Measurements from ENCODE around the gene ALX4. TPM values are rescaled to one million over a fixed set of nuclear protein-coding genes. Genes with fewer than 3 reads are reported as not detected.

The ALX4 gene
- total and polyA plus RNA-seq, 2 of the 8 experiments (the other 6 are each of a cell fraction or from before 2014, with no cell fraction given): not detected

DNA sequence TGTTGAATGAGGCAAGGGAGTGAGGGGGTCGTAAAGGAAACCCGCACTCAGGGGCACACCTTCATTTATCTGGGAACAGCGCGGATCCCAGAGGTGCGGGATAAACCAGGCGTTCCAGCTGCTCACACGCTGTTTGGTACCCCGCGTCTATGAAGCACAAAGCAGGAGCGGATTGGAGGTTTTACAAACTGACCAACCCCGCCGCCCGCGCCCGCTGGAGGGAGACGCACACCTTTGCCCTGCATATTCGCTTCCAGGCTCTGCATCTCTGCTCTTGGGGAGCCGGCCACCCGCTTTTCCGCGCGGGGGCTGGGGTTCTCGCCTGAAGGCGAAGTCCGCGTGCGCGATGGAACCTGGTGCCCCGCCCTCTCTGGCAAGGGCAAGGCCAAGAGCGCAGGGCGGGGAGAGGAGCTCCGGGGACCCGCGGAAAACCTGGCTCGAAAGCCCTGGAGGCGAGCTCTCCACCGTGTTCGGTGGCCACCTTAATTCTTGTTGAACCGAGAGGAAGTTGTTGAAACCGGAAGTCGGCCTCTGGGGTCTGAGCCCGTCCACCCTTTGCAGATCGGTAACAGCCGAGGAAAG lies 6.8 kb upstream of the ALX4 start:
- Histone ChIP-seq H3K18ac (ENCODE audit: extremely low read depth, low read length) (0 out of 2 replicates have a peak overlapping the region, but pooled peaks have one; percentile 41), H2BK5ac (ENCODE audit: low read depth, low read length) (no peak overlapping the region), H3K9me3 (ENCODE audit: insufficient read depth in 2 of 2, low read depth in 1 of 2, low read length in 1 of 2) (no peaks in the 10 kb centered on the region), H3K4me2 (ENCODE audit: insufficient read depth in 1 of 2, low read depth in 2 of 2, low read length in 2 of 2) (peak overlapping the region; percentile 60 to 85), H3K14ac (ENCODE audit: insufficient read length) (no peak overlapping the region), H3K9ac (replicated peaks in 1 of 4; ENCODE audit: extremely low read depth in 1 of 4, low read depth in 3 of 4, low read length in 3 of 4) (no peak overlapping the region), H4K20me1 (replicated peaks in 1 of 2; ENCODE audit: control insufficient read depth in 1 of 2, insufficient read depth in 2 of 2, low read length in 2 of 2) (peaks cover 30 to 40% of the 10 kb centered on the region in 2 experiments), H2BK20ac (ENCODE audit: low read length) (peak overlapping the region; percentile 61; the same call in 1 of the 2 replicates), H2BK12ac (ENCODE audit: low read depth, low read length) (0 out of 2 replicates have a peak overlapping the region, but pooled peaks have one; percentile 82), H4K8ac (ENCODE audit: extremely low read depth, insufficient read depth, low read length) (peak overlapping the region; percentile 53), H3K4ac (replicated peaks; ENCODE audit: insufficient read length, low read depth, low read length) (no peak overlapping the region), H3K23ac (ENCODE audit: insufficient read length) (no peak overlapping the region), H3K23me2 (ENCODE audit: low read depth, low read length) (peaks cover 5% of the 10 kb centered on the region; the same call in 1 of the 2 replicates), H3K4me1 (replicated peaks in 1 of 4; ENCODE audit: control insufficient read depth in 3 of 4, insufficient read depth in 4 of 4, low read length in 3 of 4) (peaks cover 0 to 30% (median 19%) of the 10 kb centered on the region in 4 experiments; a peak in 6 of 7 replicates), H3K79me2 (ENCODE audit: control insufficient read depth in 1 of 2, insufficient read depth in 2 of 2, low read length in 2 of 2) (no peaks in the 10 kb centered on the region), H2AFZ (ENCODE audit: low read length) (0 out of 2 replicates have a peak overlapping the region, but pooled peaks have one; percentile 49), H4K5ac (ENCODE audit: insufficient read length, low read depth, low read length) (no peak overlapping the region), H3K79me1 (ENCODE audit: low read depth, low read length) (no peaks in the 10 kb centered on the region), H3K56ac (replicated peaks; ENCODE audit: insufficient read length, low read depth, low read length) (no peak overlapping the region), H3K27ac (ENCODE audit: low read depth, low read length) (no peak overlapping the region), H3K4me3 (ENCODE audit: extremely low read depth in 1 of 4, insufficient read depth in 2 of 4, low read depth in 3 of 4, low read length in 4 of 4) (peak overlapping the region; percentile 13 to 58 (median 20); a peak in 7 of 8 replicates), H4K91ac (replicated peaks; ENCODE audit: insufficient read length, low read length) (no peak overlapping the region), H3K27me3 (replicated peaks in 1 of 4; ENCODE audit: control insufficient read depth in 3 of 4, extremely low read depth in 1 of 4, insufficient read depth in 3 of 4, low read length in 3 of 4) (peaks cover 99 to 100% (median 100%) of the 10 kb centered on the region in 4 experiments), H2AK5ac (ENCODE audit: low read depth, low read length) (no peak overlapping the region), H2BK15ac (ENCODE audit: low read length) (no peak overlapping the region), H3K36me3 (ENCODE audit: control insufficient read depth in 2 of 4, insufficient read depth in 4 of 4, low read length in 3 of 4) (no peaks in the 10 kb centered on the region; a peak in 1 of 8 replicates), H2BK120ac (replicated peaks; ENCODE audit: low read depth, low read length) (no peak overlapping the region)
- peak in 1 of 2 experiments; percentile 81 for DNase-seq (ENCODE audit: low read depth in 1 of 2, low spot score in 2 of 2)
- FAIRE-seq: no peak
- POLR2A ChIA-PET (ENCODE audit: partially characterized antibody): interaction anchor here (0.6 to 5.6 kb wide), 3 partner anchors 11 to 20 kb away, joined by 5 to 47 read pairs (median 11); no protein-coding TSS in a partner anchor
- CTCF ChIA-PET (ENCODE audit: partially characterized antibody): interaction anchor here (0.6 to 8.6 kb wide), 10 partner anchors 9 to 169 kb away, joined by 3 to 41 read pairs (median 4); no protein-coding TSS in a partner anchor
- 3% methylated on average over 44 of the region's 44 CpGs; no CpG with 5 or more reads in 1 of the 2 experiments for WGBS, 2 experiments (ENCODE audit: extremely low coverage in 1 of 2, insufficient coverage in 1 of 2, insufficient read length in 1 of 2, insufficient replicate concordance in 2 of 2, low coverage in 1 of 2, low lambda C conversion rate in 2 of 2, missing lambda C conversion rate in 1 of 2)
- TF ChIP-seq SP1 (IDR thresholded peaks at IDR 0.05; ENCODE audit: low read depth, low read length) (peak; percentile 77; the same call in 1 of the 2 replicates), CTBP2 (IDR thresholded peaks at IDR 0.05; ENCODE audit: borderline replicate concordance, insufficient read depth, insufficient read length, low read length) (no peak), RBBP5 (IDR thresholded peaks at IDR 0.05; ENCODE audit: borderline replicate concordance, low read depth, low read length) (0 out of 2 replicates have a peak, but pooled peaks have one; percentile 17), SUZ12 (IDR thresholded peaks at IDR 0.05; ENCODE audit: low read length) (peak; percentile 77), MAFK (IDR thresholded peaks at IDR 0.05; ENCODE audit: low read depth, low read length) (no peak), CBX8 (IDR thresholded peaks at IDR 0.05; ENCODE audit: borderline replicate concordance, low read depth, low read length) (no peak; the same call in 1 of the 2 replicates), RAD21 (IDR thresholded peaks at IDR 0.05 in 1 of 2, conservative IDR thresholded peaks at IDR 0.05 in 1 of 2; ENCODE audit: low read depth in 2 of 2, low read length in 2 of 2) (peak; percentile 16; a peak in 2 of 4 replicates), RNF2 (IDR thresholded peaks at IDR 0.05; ENCODE audit: borderline replicate concordance, low read depth, low read length, missing control alignments, poor library complexity, severe bottlenecking) (no peak)
- TF ChIP-seq, protein P1, sequence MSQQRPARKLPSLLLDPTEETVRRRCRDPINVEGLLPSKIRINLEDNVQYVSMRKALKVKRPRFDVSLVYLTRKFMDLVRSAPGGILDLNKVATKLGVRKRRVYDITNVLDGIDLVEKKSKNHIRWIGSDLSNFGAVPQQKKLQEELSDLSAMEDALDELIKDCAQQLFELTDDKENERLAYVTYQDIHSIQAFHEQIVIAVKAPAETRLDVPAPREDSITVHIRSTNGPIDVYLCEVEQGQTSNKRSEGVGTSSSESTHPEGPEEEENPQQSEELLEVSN (IDR thresholded peaks at IDR 0.05): peak; percentile 58; the same call in 1 of the 2 replicates
